ENCODE measurements around the gene NIT1.

- TF ChIP-seq ZFP3 (CRISPR knock-in tag; IDR thresholded peaks at IDR 0.05) (no peak), RARB (CRISPR knock-in tag; IDR thresholded peaks at IDR 0.05) (no peak), CREB5 (CRISPR knock-in tag; IDR thresholded peaks at IDR 0.05; ENCODE audit: low read depth) (no peak), CSDC2 (CRISPR knock-in tag; IDR thresholded peaks at IDR 0.05) (no peak)
These were observed 4.0 kb upstream of the NIT1 start for GRCh38 chr1:161113915-161114314.
